Hematopoietic multipotent progenitor cell treated with erythropoietin and hydrocortisone succinate and interleukin-3 and kit ligand, for 8 days (in vitro differentiated cells): Measurements from ENCODE around the gene RAB20.
A peak's percentile ranks its signal among the peaks of the same experiment; 100 is the strongest.

ENCODE experiments used
- DNase-seq: peaks from one replicate; pipeline ENCODE4 v3.0.0-alpha.2; 2015

Gene RAB20

DNA sequence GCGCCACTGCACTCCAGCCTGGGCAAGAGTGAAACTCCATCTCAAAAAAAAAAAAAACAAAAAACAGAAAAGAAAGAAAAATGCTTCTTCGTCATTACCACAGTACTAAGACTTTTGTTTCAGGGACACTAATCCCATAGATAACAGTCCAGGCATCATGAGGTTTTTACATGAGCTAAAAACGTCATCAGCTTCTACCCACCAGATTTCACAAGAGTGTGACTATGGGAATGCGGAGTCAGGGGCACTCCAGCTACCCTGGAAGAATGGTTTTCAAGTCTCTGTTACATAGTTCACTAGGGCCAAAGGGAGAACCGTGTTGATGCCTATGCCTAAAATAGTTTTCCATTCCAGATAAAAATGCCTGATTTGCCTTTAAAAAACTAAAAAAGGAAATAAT lies 33.2 kb downstream of the RAB20 start:
- DNase-seq = no peak

GRCh38 chr13:110525328-110526319 lies 35.9 kb downstream of the RAB20 start:
- no peak for DNase-seq

DNA sequence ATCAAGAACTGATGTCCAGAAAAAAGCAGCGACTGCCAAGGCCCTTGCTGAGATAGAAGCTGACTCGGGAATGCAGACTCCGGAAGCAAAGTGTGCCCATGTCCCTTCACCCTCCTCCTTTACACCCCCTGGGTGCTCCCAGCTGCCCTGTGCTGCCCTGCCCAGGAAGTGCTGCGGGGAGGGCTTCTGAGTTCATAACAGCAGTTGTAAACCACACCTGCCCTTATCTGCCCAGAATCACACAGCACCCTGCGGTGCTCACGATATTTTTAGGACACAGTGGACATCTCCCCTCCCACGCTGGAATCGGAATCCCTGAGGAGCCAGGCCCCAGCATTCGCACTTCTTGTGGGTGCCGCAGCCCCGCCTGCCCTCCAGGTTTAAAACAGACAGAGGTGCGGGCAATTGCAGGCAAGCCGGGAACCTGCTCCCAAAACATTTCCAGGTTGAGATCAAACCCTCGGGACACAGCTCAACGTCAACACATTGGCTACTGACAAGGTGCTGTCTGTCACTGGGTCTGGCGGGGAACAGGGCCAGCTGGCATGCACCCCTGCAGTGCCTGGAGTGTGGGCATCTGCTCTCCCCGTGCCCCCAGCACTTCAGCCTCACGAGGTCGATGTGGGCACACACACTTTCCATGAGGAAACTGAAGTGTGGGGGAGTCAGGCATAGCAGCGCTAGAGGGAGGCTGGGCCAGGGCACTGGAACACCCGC lies 36.8 kb downstream of the RAB20 start:
- no peak for DNase-seq

DNA sequence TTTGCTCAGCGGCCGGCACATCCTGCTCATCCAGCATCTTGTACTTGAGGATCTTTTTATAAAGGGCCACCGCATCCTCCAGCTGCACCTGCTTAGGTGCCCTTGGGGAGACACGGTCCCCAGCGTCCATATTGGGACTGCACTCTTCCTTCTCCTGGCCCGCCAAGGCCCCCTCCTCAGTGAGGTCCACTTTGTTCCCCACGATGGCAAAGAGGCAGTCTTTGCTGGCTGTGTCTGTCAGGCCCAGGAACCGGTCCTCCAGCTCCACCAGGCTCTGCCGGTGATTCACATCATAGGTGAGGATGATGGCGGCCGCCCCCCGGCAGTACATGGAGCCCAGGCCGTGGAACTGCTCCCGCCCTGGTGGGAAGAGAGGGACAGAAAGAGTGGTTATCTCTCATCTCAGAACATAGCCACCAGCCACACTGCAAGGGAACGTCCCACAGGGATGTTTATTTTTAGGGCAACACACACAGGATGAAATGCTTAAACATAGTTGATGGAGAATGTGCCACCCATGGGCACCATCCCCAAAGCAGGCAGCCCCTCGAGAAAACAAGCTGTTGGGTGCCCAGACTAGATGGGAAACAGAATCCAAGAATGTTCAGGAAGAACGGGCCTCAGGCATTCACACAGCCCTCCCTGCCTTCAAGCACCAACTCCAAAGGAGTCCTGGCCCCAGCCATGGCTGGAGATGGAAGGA lies 37.5 kb downstream of the RAB20 start:
- no peak for DNase-seq

GRCh38 chr13:110523180-110523579 lies 38.3 kb downstream of the RAB20 start:
- no peak for DNase-seq

- DNase-seq = no peak
These were observed 38.8 kb downstream of the RAB20 start for GRCh38 chr13:110522721-110523120.

GRCh38 chr13:110521946-110522345 lies 39.6 kb downstream of the RAB20 start:
- DNase-seq = no peak

DNA sequence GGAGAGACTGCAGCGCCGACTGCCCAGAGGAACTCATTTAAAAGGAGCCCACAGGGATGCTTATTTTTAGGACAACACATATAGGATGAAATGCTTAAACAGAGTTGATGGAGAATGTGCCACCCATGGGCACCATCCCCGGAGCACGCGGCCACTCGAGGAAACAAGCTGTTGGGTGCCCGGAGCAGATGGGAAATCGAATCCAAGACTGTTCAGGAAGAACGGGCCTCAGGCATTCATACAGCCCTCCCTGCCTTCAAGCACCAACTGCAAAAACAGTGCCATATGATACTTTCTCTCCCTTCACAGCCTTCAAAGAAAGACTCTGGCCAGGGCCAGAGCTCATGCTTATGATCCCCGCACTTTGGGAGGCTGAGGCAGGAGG lies 40.2 kb downstream of the RAB20 start:
- no peak for DNase-seq

DNA sequence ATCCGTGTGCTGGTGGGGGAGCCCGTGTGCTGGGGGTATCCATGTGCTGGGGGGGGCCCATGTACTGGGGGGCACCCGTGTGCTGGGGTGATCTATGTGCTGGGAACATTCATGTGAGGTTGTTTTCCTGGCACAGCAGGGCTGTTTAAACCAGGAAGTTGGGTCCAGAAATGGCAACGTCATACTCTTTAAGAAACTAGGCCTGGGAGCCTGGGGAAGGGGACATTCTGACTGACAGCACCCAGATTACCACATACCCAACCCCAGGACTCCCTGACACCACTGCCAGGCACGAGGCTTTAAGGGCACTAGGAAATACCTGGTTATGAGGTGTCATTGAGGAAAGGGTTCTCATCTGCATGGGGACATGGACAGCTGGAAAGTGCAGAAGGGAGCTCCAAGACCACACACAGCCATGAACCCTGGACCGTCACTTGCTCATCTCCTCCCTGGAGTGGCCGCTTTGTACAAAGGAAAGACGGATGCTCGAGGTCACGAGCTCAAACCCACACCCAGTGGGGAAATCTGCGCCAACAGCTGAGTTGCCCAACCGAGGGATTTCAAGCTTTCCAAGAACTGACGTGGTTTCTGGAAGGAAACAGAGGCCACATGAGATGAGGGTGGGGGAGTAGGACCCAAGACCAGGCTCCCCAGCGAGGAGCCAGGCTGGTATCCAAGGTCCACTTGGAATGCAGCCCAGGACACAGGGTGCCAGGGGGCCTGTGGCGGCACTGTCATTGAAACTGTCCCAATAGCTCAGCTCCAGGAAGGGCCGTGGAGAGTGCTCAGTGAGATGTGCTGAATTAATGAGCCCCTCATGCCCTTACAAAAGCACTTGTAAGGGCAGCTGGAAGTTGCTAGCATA lies 40.9 kb downstream of the RAB20 start:
- peak; percentile 12 for DNase-seq

GRCh38 chr13:110519506-110519905 lies 42.0 kb downstream of the RAB20 start:
- DNase-seq = no peak

DNA sequence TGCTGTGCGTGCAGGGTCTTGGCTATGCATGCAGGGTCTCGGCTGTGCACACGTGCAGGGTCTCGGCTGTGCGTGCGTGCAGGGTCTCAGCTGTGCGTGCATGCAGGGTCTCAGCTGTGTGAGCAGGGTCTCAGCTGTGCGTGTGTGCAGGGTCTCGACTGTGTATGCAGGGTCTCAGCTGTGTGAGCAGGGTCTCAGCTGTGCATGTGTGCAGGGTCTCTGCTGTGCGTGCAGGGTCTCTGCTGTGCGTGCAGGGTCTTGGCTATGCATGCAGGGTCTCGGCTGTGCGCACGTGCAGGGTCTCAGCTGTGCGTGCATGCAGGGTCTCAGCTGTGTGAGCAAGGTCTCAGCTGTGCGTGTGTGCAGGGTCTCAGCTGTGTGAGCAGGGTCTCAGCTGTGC lies 42.5 kb downstream of the RAB20 start:
- DNase-seq = no peak

DNA sequence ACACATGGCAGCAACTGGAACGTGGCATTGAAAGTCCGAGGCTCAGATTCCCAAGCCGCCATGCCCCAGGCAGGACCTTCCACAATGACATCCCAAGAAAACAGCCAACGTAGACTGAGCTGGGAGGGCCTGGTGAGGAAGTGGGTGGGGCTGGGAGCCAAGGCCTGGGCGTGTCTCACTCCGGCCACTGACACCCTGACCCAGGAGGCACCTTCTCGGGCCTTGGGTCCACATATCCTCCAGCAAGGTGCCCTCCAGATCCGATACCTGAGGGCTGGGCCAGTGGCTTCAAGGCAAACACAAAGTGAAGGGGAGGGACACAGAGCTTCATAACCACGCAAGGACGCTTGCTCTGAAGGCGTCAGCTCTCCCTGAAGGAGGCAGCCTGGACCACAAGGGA lies 43.0 kb downstream of the RAB20 start:
- no peak for DNase-seq

DNA sequence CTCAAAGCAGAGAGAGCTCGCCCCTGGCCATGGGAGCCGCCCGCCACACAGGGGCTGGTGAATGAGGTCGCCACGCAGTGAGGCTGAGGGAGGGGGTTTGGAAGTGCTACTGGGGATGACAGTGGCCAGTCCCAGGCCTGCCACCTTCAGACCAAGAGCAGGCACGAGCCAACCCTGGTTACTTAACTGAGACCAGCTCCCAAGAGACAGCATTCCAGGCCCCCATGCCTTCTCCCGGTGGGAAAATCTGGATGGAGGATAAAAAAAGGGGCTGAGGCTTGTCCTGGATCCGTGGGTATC lies 43.3 kb downstream of the RAB20 start:
- DNase-seq = no peak

DNA sequence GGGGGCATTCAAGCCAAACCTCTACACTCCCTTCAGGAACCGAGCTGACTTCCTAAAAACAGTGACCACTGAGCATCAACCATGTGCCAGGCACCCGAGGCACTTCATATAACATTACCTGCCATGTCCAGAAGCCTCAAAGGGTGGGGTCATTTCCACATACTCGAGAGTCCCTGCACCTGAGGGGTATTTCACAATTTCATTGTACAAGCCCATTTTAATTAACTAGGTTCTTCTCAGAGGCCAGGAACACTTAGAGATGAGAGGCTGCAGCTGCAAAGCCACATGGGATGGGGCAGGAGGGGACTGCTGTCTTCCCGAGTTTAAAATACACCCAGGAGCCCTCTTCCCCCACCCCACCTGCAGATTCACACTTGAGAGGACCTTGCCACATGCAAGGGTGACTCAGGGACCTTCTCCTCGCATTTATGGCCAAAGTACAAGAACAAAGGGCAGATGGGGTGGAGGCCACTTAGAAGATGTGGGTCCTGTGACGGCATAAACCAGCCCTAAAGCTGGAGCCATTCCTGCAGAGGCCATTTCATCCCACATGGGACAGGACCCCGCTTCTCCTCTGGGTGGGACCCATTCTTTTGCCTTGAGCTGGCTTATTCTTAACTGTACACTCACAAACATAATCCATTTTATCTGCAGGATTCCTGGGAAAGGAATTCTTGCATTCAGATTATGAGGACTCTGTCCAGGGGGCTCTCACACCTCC lies 43.9 kb downstream of the RAB20 start:
- DNase-seq = no peak

DNA sequence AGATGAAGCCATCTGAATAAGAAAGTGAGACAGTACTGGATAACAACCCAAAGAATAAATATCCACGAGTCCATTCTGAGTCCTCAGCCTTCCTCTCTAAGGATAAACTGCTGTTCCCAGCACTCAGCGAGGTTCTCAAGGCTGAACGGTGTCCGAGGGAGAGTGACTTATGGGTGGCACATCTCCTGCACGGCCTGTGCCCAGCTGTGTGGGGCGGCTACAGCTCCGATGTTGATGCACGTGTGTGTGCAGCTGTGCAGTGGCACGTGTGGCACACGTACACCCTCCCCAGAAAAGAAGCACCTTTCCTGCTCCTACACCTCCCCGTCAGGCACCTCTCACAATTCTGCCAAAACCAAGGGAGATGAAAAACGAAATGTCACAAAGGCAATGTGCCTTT lies 45.0 kb downstream of the RAB20 start:
- no peak for DNase-seq

GRCh38 chr13:110512198-110512740 lies 49.3 kb downstream of the RAB20 start:
- no peak for DNase-seq

DNA sequence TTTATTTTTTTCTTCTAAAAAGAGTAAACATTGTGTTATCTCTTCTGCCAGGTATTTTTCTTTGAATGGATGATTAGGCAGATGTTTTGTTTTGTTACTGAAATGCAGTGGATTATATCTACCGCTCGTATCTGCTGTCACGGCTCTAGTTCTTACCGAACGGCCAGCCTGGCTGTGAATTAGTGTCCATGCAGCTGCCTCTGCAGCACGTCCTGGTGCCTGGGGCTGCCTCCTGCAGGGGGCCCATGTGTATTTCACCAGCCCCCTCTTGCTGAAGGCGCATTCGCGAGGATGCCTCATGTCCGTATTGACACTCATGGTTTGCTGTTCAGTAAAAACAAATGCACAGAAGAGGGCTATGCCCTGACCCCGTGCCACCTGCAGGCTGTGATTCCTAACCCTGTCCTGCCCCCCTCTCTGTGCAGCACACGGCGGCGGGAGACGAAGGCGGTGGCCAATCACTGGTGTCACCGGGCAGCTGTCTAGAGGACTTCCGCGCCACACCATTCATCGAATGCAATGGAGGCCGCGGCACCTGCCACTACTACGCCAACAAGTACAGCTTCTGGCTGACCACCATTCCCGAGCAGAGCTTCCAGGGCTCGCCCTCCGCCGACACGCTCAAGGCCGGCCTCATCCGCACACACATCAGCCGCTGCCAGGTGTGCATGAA lies 49.9 kb downstream of the RAB20 start:
- no peak for DNase-seq

DNA sequence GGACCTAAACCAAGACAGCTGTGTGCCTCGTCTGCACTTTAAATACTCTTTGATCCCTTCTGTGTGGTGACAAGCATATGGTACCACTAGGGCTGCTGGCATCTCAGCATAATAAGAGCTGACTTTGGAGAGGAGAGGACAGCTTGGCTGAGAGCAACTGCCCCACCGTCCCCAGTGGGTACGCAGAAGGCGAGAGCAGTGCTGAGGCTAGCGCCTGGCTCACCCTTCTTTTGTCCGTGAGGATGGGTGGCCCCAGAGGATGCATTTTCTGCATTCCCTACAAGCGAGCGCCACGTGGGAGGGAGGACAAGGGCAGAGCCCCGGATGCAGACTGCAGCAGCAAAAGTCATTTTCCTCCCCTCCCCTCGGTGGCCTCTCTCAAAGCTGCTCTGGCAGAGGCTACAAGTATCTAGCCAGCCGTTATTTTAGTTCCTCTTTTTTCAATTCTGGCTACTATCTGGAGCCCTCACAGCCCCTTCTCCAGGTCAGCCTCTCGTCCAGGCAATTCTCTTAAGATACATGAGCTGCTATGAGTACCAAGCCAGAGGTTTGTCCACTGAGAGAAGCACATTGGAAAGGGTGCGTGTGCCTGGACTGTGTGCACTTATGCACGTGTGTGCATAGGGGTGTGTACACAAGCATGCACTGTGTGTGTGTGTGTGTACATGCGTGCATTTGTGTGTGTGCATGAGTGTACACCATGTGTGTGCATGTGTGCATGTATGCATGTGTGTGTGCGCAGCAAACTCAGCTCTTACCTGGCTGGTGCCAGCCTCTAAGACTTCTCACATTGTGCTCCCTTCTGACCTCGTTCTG lies 51.3 kb downstream of the RAB20 start:
- DNase-seq = peak; percentile 52

DNA sequence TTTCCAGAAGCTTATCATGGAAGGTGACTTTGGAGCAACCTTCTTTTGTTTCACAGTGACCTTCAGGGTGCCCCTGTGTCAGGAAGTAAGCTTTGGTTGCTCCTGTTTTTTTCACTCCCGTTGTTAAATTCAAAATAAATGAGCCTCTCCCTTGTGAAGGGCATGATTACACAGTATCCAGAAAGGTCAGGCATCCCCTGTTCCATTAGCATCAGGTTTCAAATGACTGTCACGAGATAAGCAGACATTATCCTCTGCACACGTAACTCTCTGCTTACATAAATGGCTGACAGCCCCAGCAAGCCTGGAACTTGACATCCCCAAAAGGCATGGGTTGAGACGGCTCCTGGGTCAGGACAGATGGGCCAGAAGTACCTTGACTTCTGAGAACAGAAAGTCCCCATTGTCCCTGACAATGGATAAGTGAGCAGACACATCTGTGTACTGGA lies 52.0 kb downstream of the RAB20 start:
- DNase-seq = peak; percentile 10
